ENCODE measurements around the gene CPVL.

The CPVL gene

DNA sequence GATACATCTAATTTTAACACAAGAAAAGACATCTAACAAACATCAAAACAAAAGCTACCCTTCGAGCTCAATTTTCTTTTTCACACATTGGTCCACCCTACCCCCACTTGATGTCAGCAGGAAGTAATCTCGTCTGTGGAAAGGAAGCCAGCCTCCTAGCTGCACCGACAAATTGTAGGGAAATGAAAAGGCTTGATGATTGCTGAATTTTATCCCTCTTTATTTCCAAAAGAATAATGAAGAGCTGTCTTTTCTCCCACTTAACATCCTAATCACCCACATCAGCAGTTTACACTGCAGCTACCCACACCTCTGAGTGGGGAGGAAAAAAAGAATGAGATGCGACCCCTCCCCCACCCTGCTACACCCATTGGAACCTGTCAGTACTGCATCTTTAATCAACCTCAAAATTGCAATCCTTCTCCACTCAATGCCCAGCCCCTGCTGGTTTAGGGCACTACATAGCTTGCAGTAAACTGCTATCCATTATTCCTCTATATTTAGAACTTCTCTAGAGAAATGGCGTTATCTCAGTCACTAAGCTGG is 10.6 kb upstream of the CPVL start:
- no peak for DNase-seq (ENCODE audit: low read depth in 2 of 2)

GRCh38 chr7:29154076-29154475 is 7.7 kb upstream of the CPVL start:
- DNase-seq (ENCODE audit: low read depth in 2 of 2): no peak

DNA sequence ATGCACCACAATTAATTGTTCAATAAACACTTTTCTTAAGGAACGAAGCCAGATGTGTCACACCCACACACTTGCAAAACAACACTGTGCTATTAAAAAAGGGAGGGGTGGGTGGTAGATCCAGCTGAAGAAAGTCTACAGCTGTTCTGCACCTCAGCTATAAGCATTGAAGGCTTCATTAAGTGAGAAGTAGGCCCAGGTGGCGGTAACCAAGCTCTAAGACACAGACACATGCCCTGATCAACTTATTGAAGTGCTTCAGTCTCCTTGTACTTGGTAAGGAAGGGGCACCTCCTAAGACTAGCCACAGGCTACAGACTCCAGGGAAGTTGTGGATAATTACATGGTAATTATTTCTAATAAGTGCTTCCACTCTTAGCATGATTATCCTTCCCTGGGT is 4.5 kb upstream of the CPVL start:
- DNase-seq (ENCODE audit: low read depth in 2 of 2): no peak

DNA sequence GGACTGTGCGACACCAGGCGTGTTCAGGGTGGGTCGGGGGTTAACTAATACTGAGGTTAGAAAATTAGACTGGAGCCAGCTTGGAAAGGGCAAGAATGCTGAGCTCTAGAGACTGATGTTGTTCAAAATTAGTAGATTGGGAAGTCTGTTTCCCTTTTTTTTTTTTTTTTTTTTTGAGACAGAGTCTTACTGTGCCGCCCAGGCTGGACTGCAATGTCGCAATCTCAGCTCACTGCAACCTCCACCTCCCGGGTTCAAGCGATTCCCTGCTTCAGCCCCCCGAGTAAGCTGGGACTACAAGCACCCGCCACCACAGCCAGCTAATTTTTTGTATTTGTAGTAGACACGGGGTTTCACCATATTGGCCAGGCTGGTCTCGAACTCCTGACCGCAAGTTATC is 2.7 kb upstream of the CPVL start:
- DNase-seq (ENCODE audit: low read depth in 2 of 2): no peak

- DNase-seq (ENCODE audit: low read depth in 2 of 2): no peak
Observed at GRCh38 chr7:29147821-29148220, 1.5 kb upstream of the CPVL start.

- no peak for DNase-seq (ENCODE audit: low read depth in 2 of 2)
Observed at GRCh38 chr7:29146888-29147609, 712 bp upstream of the CPVL start.

DNA sequence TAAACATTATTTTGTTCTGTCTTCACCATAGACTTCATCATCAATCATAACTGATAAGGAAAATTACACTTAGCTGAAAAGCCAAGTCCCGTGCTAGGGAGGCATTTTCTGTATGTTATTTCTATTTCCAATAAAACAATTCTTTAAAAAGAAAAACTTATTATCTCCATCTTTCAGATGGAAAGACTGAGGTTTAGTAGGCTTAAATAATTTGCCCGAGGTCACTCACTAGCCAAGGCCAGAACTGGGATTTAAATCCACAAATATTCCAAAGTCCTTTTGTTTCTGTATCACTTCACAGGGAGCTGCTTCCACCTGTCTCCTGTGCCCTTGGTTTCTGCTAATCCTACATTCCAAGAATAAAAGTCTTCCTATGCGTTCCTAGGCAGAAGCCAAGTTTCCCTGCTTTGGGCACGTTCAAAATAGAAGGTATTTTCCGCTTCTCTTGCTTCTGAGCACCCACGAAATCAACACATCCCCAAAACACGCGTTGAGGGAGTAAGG is 732 bp downstream of the CPVL start:
- DNase-seq (ENCODE audit: low read depth in 2 of 2): no peak

GRCh38 chr7:29143751-29144150 is 2.6 kb downstream of the CPVL start:
- no peak for DNase-seq (ENCODE audit: low read depth in 2 of 2)

DNA sequence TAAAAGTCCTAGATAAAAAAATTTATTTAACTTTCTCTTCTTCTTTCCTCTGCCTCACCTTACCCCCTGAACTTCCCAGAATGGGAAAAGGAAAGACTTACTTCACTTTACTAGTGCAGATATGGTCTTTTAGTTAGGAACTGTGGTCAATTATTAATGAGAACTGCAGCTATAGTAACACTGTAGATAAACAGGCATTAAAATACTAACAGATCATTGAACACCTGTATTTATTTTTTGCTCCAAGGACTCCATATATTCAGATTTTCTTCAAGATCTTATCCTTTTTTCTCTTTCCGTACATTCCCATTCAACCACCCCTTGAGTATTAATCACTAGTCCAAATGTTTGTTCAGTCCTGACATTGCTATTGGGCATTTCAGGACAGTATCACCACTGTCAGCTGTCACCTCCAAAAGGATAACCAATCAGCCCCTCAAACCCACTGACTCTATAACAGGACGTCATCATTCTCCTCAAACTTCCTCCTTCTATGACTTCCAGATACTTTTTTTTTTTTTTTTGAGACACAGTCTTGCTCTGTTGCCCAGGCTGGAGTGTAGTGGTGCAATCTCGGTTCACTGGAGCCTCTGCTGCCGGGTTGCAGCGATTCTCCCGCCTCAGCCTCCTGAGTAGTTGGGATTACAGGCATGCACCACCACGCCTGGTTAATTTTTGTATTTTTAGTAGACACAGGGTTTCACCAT is 4.2 kb downstream of the CPVL start:
- no peak for DNase-seq (ENCODE audit: low read depth in 2 of 2)

DNA sequence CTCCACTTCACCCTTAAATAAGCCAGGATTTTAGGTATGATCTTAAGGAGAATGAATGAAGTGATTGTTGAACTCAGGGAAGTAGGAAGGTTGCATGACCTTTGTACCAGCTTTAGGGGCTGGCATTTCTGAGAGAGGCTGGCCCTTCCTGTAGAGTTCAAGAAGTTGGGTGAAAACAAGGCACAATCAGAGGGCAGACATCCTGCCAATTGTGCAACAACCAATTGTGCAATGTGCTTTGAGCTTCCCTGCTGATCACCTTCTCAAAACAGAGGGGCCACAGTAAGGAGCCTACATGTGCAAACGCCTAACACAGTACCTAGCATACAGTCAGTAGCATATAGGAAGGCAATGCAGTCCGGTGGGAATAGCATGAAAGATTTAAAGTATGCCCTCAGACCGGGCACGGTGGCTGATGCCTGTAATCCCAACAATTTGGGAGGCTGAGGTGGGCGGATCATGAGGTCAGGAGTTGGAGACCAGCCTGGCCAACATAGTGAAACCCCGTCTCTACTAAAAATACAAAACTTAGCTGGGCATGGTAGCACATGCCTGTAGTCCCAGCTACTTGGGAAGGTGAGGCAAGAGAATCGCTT is 5.4 kb downstream of the CPVL start:
- no peak for DNase-seq (ENCODE audit: low read depth in 2 of 2)

- DNase-seq (ENCODE audit: low read depth in 2 of 2): no peak
Observed at GRCh38 chr7:29139796-29140195, 6.5 kb downstream of the CPVL start.

DNA sequence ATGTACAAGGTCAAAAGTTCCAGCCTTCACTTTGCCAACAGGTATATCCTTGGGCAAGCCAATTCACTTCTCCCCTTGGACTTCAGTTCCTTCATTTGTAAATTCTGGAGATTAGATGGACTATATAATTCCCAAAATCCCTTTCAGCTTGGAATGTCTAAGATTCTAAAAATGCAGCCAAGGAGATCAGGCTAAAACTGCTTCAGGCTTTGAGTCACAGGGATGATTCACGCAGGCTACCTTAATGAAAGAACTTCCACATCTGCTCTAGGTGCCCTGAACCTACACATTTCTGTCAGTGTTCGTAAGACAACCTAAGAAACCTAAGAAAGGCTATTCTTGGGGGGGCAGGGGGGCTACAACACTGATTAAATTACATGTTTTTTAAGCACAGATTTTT is 7.1 kb downstream of the CPVL start:
- DNase-seq (ENCODE audit: low read depth in 2 of 2): no peak

GRCh38 chr7:29138588-29138987 is 7.7 kb downstream of the CPVL start:
- no peak for DNase-seq (ENCODE audit: low read depth in 2 of 2)

- DNase-seq (ENCODE audit: low read depth in 2 of 2): no peak
Observed at GRCh38 chr7:29135846-29136245, 10.5 kb downstream of the CPVL start.

DNA sequence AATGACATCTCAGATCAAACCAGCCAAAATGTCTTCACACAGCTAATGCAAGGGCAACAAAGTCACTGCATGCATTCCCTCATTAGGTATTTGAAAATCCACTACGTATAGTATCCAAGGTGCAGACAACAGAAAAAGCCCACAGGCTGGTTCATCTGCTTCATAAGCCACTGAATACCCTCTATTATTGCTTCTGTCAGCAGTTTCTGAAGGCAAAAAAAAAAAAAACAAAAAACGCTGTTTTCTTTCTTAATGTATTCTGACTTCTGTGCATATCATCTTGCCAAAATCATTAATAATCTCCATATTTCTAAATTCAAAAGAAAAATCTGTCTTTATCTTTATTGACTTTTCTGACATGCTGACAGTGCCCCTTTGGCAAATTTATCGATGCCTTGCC is 13.4 kb downstream of the CPVL start:
- DNase-seq (ENCODE audit: low read depth in 2 of 2): no peak

GRCh38 chr7:29131678-29132077 is 14.7 kb downstream of the CPVL start:
- DNase-seq (ENCODE audit: low read depth in 2 of 2): no peak

DNA sequence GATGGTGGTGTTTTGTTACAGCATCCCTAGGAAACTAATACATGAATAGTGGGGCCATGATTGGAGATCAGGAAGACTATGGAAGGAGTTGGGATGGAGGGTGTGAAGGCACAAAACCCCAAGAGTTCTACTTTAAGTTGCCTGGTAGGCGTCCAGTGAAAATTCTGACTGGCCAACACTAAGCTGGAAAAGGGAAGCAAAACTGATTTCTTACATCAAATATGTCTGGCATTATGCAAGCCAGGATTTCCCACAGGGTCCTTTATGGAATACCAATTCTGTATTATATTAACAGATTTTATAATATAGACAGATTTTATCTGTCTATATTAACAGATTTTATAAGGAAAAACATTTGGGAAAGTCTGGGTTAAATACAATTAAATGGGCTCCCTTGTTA is 16.2 kb downstream of the CPVL start:
- DNase-seq (ENCODE audit: low read depth in 2 of 2): no peak

- DNase-seq (ENCODE audit: low read depth in 2 of 2): no peak
Observed at GRCh38 chr7:29127527-29127926, 18.8 kb downstream of the CPVL start.

- no peak for DNase-seq (ENCODE audit: low read depth in 2 of 2)
Observed at GRCh38 chr7:29126804-29127203, 19.5 kb downstream of the CPVL start.

- DNase-seq (ENCODE audit: low read depth in 2 of 2): no peak
Observed at GRCh38 chr7:29123626-29124190, 22.6 kb downstream of the CPVL start.

- no peak for DNase-seq (ENCODE audit: low read depth in 2 of 2)
Observed at GRCh38 chr7:29122759-29123158, 23.6 kb downstream of the CPVL start.

- DNase-seq (ENCODE audit: low read depth in 2 of 2): no peak
Observed at GRCh38 chr7:29122081-29122480, 24.3 kb downstream of the CPVL start.
